ENCODE results near the gene SMIM12. TPM values are rescaled to one million over a fixed set of nuclear protein-coding genes. Genes with fewer than 3 reads are reported as not detected.

SMIM12 gene
- total and polyA plus RNA-seq, 2 of the 8 experiments (the other 6 are each of a cell fraction or from before 2014, with no cell fraction given) = 40.9 to 49.2 TPM

GRCh38 chr1:34901919-34902318 is 42.4 kb upstream of the SMIM12 start (continued):
- TF ChIP-seq, protein P1, sequence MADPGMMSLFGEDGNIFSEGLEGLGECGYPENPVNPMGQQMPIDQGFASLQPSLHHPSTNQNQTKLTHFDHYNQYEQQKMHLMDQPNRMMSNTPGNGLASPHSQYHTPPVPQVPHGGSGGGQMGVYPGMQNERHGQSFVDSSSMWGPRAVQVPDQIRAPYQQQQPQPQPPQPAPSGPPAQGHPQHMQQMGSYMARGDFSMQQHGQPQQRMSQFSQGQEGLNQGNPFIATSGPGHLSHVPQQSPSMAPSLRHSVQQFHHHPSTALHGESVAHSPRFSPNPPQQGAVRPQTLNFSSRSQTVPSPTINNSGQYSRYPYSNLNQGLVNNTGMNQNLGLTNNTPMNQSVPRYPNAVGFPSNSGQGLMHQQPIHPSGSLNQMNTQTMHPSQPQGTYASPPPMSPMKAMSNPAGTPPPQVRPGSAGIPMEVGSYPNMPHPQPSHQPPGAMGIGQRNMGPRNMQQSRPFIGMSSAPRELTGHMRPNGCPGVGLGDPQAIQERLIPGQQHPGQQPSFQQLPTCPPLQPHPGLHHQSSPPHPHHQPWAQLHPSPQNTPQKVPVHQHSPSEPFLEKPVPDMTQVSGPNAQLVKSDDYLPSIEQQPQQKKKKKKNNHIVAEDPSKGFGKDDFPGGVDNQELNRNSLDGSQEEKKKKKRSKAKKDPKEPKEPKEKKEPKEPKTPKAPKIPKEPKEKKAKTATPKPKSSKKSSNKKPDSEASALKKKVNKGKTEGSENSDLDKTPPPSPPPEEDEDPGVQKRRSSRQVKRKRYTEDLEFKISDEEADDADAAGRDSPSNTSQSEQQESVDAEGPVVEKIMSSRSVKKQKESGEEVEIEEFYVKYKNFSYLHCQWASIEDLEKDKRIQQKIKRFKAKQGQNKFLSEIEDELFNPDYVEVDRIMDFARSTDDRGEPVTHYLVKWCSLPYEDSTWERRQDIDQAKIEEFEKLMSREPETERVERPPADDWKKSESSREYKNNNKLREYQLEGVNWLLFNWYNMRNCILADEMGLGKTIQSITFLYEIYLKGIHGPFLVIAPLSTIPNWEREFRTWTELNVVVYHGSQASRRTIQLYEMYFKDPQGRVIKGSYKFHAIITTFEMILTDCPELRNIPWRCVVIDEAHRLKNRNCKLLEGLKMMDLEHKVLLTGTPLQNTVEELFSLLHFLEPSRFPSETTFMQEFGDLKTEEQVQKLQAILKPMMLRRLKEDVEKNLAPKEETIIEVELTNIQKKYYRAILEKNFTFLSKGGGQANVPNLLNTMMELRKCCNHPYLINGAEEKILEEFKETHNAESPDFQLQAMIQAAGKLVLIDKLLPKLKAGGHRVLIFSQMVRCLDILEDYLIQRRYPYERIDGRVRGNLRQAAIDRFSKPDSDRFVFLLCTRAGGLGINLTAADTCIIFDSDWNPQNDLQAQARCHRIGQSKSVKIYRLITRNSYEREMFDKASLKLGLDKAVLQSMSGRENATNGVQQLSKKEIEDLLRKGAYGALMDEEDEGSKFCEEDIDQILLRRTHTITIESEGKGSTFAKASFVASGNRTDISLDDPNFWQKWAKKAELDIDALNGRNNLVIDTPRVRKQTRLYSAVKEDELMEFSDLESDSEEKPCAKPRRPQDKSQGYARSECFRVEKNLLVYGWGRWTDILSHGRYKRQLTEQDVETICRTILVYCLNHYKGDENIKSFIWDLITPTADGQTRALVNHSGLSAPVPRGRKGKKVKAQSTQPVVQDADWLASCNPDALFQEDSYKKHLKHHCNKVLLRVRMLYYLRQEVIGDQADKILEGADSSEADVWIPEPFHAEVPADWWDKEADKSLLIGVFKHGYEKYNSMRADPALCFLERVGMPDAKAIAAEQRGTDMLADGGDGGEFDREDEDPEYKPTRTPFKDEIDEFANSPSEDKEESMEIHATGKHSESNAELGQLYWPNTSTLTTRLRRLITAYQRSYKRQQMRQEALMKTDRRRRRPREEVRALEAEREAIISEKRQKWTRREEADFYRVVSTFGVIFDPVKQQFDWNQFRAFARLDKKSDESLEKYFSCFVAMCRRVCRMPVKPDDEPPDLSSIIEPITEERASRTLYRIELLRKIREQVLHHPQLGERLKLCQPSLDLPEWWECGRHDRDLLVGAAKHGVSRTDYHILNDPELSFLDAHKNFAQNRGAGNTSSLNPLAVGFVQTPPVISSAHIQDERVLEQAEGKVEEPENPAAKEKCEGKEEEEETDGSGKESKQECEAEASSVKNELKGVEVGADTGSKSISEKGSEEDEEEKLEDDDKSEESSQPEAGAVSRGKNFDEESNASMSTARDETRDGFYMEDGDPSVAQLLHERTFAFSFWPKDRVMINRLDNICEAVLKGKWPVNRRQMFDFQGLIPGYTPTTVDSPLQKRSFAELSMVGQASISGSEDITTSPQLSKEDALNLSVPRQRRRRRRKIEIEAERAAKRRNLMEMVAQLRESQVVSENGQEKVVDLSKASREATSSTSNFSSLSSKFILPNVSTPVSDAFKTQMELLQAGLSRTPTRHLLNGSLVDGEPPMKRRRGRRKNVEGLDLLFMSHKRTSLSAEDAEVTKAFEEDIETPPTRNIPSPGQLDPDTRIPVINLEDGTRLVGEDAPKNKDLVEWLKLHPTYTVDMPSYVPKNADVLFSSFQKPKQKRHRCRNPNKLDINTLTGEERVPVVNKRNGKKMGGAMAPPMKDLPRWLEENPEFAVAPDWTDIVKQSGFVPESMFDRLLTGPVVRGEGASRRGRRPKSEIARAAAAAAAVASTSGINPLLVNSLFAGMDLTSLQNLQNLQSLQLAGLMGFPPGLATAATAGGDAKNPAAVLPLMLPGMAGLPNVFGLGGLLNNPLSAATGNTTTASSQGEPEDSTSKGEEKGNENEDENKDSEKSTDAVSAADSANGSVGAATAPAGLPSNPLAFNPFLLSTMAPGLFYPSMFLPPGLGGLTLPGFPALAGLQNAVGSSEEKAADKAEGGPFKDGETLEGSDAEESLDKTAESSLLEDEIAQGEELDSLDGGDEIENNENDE (IDR thresholded peaks at IDR 0.05; ENCODE audit: insufficient replicate concordance, low read length) = no peak
- no peak for TF ChIP-seq HDAC2 (IDR thresholded peaks at IDR 0.05; ENCODE audit: borderline replicate concordance in 1 of 2, low read depth in 2 of 2, low read length in 2 of 2)
- TF ChIP-seq POU5F1 (IDR thresholded peaks at IDR 0.05; ENCODE audit: low read depth, low read length) = no peak
- TF ChIP-seq RAD21 (IDR thresholded peaks at IDR 0.05 in 1 of 2, conservative IDR thresholded peaks at IDR 0.05 in 1 of 2; ENCODE audit: low read depth in 2 of 2, low read length in 2 of 2) = no peak
